MM.1S (cell line): Measurements from ENCODE around the gene CBFB.

Experiments used
- DNase-seq: peaks from one replicate; pipeline ENCODE4 v3.0.0-alpha.2; 2015
- H2AFZ ChIP-seq: fragments of 300-600 bp; sonication (generic); 2 replicates; pipeline ENCODE4 v1.6.0; 2016; ENCODE audit warnings: antibody characterized with exemption, low read length
- H3F3A ChIP-seq: fragments of 300-600 bp; sonication (generic); 2 replicates; pipeline ENCODE4 v1.6.1; 2016; ENCODE audit warnings: mild to moderate bottlenecking, antibody characterized with exemption, low read length, moderate library complexity, mixed read lengths; ENCODE audit not compliant: insufficient read depth
- H3K27ac ChIP-seq: fragments of 300-600 bp; sonication (generic); 2 replicates; pipeline ENCODE4 v1.5.1; 2016; ENCODE audit warnings: mild to moderate bottlenecking, low read length
- H3K27me3 ChIP-seq: fragments of 300-600 bp; sonication (generic); replicated peaks from 2 replicates; pipeline ENCODE4 v1.6.0; 2016; ENCODE audit warnings: low read length; ENCODE audit not compliant: insufficient read depth
- H3K36me3 ChIP-seq: fragments of 300-600 bp; sonication (generic); replicated peaks from 2 replicates; pipeline ENCODE4 v1.6.1; 2016; ENCODE audit warnings: mild to moderate bottlenecking, low read length, mixed read lengths; ENCODE audit not compliant: insufficient read depth
- H3K4me1 ChIP-seq: fragments of 300-600 bp; sonication (generic); 2 replicates; pipeline ENCODE4 v1.6.1; 2016; ENCODE audit warnings: low read length, mixed read lengths
- H3K4me2 ChIP-seq: fragments of 300-600 bp; sonication (generic); 2 replicates; pipeline ENCODE4 v1.6.0; 2016; ENCODE audit warnings: low read depth, low read length
- H3K4me3 ChIP-seq: fragments of 300-600 bp; sonication (generic); 2 replicates; pipeline ENCODE4 v1.5.1; 2016; ENCODE audit warnings: low read length, mixed read lengths
- H3K79me2 ChIP-seq: fragments of 300-600 bp; sonication (generic); 2 replicates; pipeline ENCODE4 v1.6.1; 2016; ENCODE audit warnings: mixed run types, low read length, mixed read lengths
- H3K9ac ChIP-seq: fragments of 300-600 bp; sonication (generic); 2 replicates; pipeline ENCODE4 v1.6.1; 2016; ENCODE audit warnings: low read length, mixed read lengths
- H3K9me2 ChIP-seq: fragments of 300-600 bp; sonication (generic); replicated peaks from 2 replicates; pipeline ENCODE4 v1.6.1; 2016; ENCODE audit warnings: mild to moderate bottlenecking, low read length, mixed read lengths; ENCODE audit not compliant: insufficient read depth
- H3K9me3 ChIP-seq: fragments of 300-600 bp; sonication (generic); replicated peaks from 2 replicates; pipeline ENCODE4 v1.6.1; 2016; ENCODE audit warnings: mild to moderate bottlenecking, low read length, mixed read lengths; ENCODE audit not compliant: insufficient read depth
- H4K20me1 ChIP-seq: fragments of 300-600 bp; sonication (generic); 2 replicates; pipeline ENCODE4 v1.6.1; 2016; ENCODE audit warnings: mild to moderate bottlenecking, low read length, moderate library complexity, mixed read lengths; ENCODE audit not compliant: insufficient read depth
- CTCF ChIP-seq: fragments of 300-600 bp; sonication (generic); IDR thresholded peaks from 2 replicates; pipeline ENCODE4 v1.5.1; 2016; ENCODE audit warnings: antibody characterized with exemption, low read length, mixed read lengths
- EZH2 ChIP-seq: fragments of 300-600 bp; sonication (generic); optimal IDR thresholded peaks from 2 replicates; pipeline ENCODE3; 2017; ENCODE audit warnings: low read depth, mild to moderate bottlenecking, antibody characterized with exemption, low read length, mixed read lengths
- EZH2phosphoT487 ChIP-seq: fragments of 300-600 bp; sonication (generic); IDR thresholded peaks from 2 replicates; pipeline ENCODE4 v1.6.1; 2018; ENCODE audit warnings: antibody characterized with exemption, low read length

Gene CBFB

GRCh38 chr16:67129422-67129821 lies 100.5 kb downstream of the CBFB start:
- no peaks in the 10 kb centered on the region for H3K27me3 ChIP-seq
- no peaks in the 10 kb centered on the region for H3F3A ChIP-seq
- H3K4me3 ChIP-seq, result no peak overlapping the region
- H3K4me1 ChIP-seq, result no peaks in the 10 kb centered on the region
- no peak for DNase-seq
- H3K27ac ChIP-seq, result no peak overlapping the region
- no peak overlapping the region for H3K9ac ChIP-seq
- no peaks in the 10 kb centered on the region for H3K79me2 ChIP-seq
- no peak for TF ChIP-seq CTCF
- no peak for TF ChIP-seq EZH2
- TF ChIP-seq EZH2phosphoT487, result no peak
- H3K9me3 ChIP-seq, result no peaks in the 10 kb centered on the region
- H2AFZ ChIP-seq, result no peak overlapping the region
- no peaks in the 10 kb centered on the region for H3K9me2 ChIP-seq
- no peaks in the 10 kb centered on the region for H4K20me1 ChIP-seq
- H3K36me3 ChIP-seq, result no peaks in the 10 kb centered on the region
- H3K4me2 ChIP-seq, result no peak overlapping the region

- Histone ChIP-seq H3K36me3 (peaks cover 4% of the 10 kb centered on the region; the same call in 1 of the 2 replicates), H3K4me3 (no peak overlapping the region), H3K9me3 (no peaks in the 10 kb centered on the region), H3K9me2 (no peaks in the 10 kb centered on the region), H3F3A (no peaks in the 10 kb centered on the region), H3K4me2 (no peak overlapping the region), H3K27ac (no peak overlapping the region), H4K20me1 (no peaks in the 10 kb centered on the region), H3K27me3 (no peaks in the 10 kb centered on the region), H3K4me1 (no peaks in the 10 kb centered on the region), H2AFZ (no peak overlapping the region), H3K9ac (no peak overlapping the region), H3K79me2 (no peaks in the 10 kb centered on the region)
- DNase-seq, result no peak
- TF ChIP-seq EZH2 (no peak), EZH2phosphoT487 (no peak), CTCF (no peak)
Measured at GRCh38 chr16:67137605-67138004, 108.7 kb downstream of the CBFB start.

GRCh38 chr16:67141391-67141790 lies 112.4 kb downstream of the CBFB start:
- no peak overlapping the region for H3K9ac ChIP-seq

More at GRCh38 chr16:67141391-67141790, 112.4 kb downstream of the CBFB start:
- H3K9me3 ChIP-seq, result no peaks in the 10 kb centered on the region
- H2AFZ ChIP-seq, result no peak overlapping the region
- no peak overlapping the region for H3K4me2 ChIP-seq
- no peak overlapping the region for H3K27ac ChIP-seq
- no peaks in the 10 kb centered on the region for H3F3A ChIP-seq
- no peaks in the 10 kb centered on the region for H3K79me2 ChIP-seq
- H3K4me1 ChIP-seq, result no peaks in the 10 kb centered on the region
- no peak for DNase-seq
- H3K36me3 ChIP-seq, result 0 out of 2 replicates have a peak, but pooled peaks cover 4% of the 10 kb centered on the region
- no peaks in the 10 kb centered on the region for H3K9me2 ChIP-seq
- no peak overlapping the region for H3K4me3 ChIP-seq
- H4K20me1 ChIP-seq, result no peaks in the 10 kb centered on the region
- no peaks in the 10 kb centered on the region for H3K27me3 ChIP-seq
- TF ChIP-seq EZH2phosphoT487 (no peak), EZH2 (no peak), CTCF (no peak)
